Spinal cord (tissue), 10 donors: ENCODE data around the gene CCDC174. TPM values are rescaled to one million over a fixed set of nuclear protein-coding genes. Genes with fewer than 3 reads are reported as not detected.

Experiments used
- DNase-seq, 6 donors: peaks; one replicate each; pipeline versions ENCODE4 v3.0.0 to v3.0.0-alpha.2; 2013 to 2015; ENCODE audit warnings: low spot score in 6 of 6, low read depth in 4 of 6
- H3K27ac ChIP-seq: one replicate; pipeline ENCODE4 v1.5.1; 2013; ENCODE audit warnings: low read depth, low read length, control low read depth
- H3K27me3 ChIP-seq: one replicate; pipeline ENCODE4 v1.6.1; 2013; ENCODE audit warnings: low read length; ENCODE audit not compliant: control insufficient read depth, insufficient read depth
- H3K36me3 ChIP-seq: one replicate; pipeline ENCODE4 v1.6.1; 2013; ENCODE audit warnings: low read length; ENCODE audit not compliant: control insufficient read depth, insufficient read depth
- H3K4me1 ChIP-seq: one replicate; pipeline ENCODE4 v1.6.1; 2013; ENCODE audit warnings: low read length; ENCODE audit not compliant: control insufficient read depth, insufficient read depth
- H3K4me3 ChIP-seq: one replicate; pipeline ENCODE4 v1.5.1; 2013; ENCODE audit warnings: low read depth, low read length, control low read depth
- H3K9me3 ChIP-seq: one replicate; pipeline ENCODE4 v1.6.1; 2013; ENCODE audit warnings: low read length; ENCODE audit not compliant: control insufficient read depth, insufficient read depth
- WGBS: methylation state at CpG from one replicate; pipeline ENCODE4 v1.1.5; 2013; ENCODE audit warnings: missing lambda C conversion rate; ENCODE audit not compliant: insufficient coverage; 5-methylcytosine and 5-hydroxymethylcytosine counted together
- polyA plus RNA-seq, 2 donors: library from polyadenylated mRNA; unstranded; fragments of 120-200 nt; gene quantifications; one replicate each; pipeline ENCODE4 v1.2.1, GENCODE V29; 2013; ENCODE audit not compliant: insufficient read length in 2 of 2
- total RNA-seq, 2 donors: library from RNA; depleted of rRNA in 1 of 2; stranded (reverse); fragments of 120-200 nt in 1 of 2; fragments of >200 nt in 1 of 2; gene quantifications; one replicate each; pipeline versions ENCODE4 v1.2.3 to v1.2.4, GENCODE V29; 2013 to 2014
- donor health status: healthy.

Gene CCDC174
- total and polyA plus RNA-seq, 4 donors, result 13.2 to 31.8 (median 19.3) TPM

GRCh38 chr3:14703791-14704190 lies 52.2 kb downstream of the CCDC174 start:
- 86% methylated on average over 2 of the region's 3 CpGs for WGBS
- Histone ChIP-seq H3K4me3 (no peak overlapping the region), H3K4me1 (peaks cover 10% of the 10 kb centered on the region), H3K36me3 (no peaks in the 10 kb centered on the region), H3K9me3 (no peaks in the 10 kb centered on the region), H3K27me3 (no peaks in the 10 kb centered on the region), H3K27ac (no peak overlapping the region)
- no peak for DNase-seq

- Histone ChIP-seq H3K4me3 (no peak overlapping the region), H3K27ac (no peak overlapping the region), H3K9me3 (no peaks in the 10 kb centered on the region), H3K36me3 (no peaks in the 10 kb centered on the region), H3K4me1 (peaks cover 5% of the 10 kb centered on the region), H3K27me3 (no peaks in the 10 kb centered on the region)
- whole genome bisulfite sequencing, result 38% methylated on average over 3 of the region's 5 CpGs
- peak in 2 of 6 donors; percentile 7 to 45 for DNase-seq
These were observed 54.5 kb downstream of the CCDC174 start for GRCh38 chr3:14706096-14706495.

GRCh38 chr3:14716591-14716990 lies 65.0 kb downstream of the CCDC174 start:
- no peak for DNase-seq
- no CpG with 5 or more reads among the region's 1 CpG for WGBS
- Histone ChIP-seq H3K36me3 (no peaks in the 10 kb centered on the region), H3K9me3 (no peaks in the 10 kb centered on the region), H3K4me3 (no peak overlapping the region), H3K27me3 (no peaks in the 10 kb centered on the region), H3K27ac (no peak overlapping the region), H3K4me1 (no peaks in the 10 kb centered on the region)

GRCh38 chr3:14717307-14717706 lies 65.7 kb downstream of the CCDC174 start:
- 71% methylated on average over 1 of the region's 1 CpG for WGBS
- DNase-seq, result no peak
- Histone ChIP-seq H3K27ac (no peak overlapping the region), H3K4me1 (no peaks in the 10 kb centered on the region), H3K36me3 (no peaks in the 10 kb centered on the region), H3K9me3 (no peaks in the 10 kb centered on the region), H3K4me3 (no peak overlapping the region), H3K27me3 (no peaks in the 10 kb centered on the region)

- Histone ChIP-seq H3K36me3 (no peaks in the 10 kb centered on the region), H3K4me1 (no peaks in the 10 kb centered on the region), H3K4me3 (no peak overlapping the region), H3K27me3 (no peaks in the 10 kb centered on the region), H3K27ac (no peak overlapping the region), H3K9me3 (no peaks in the 10 kb centered on the region)
- WGBS, result 40% methylated on average over 1 of the region's 2 CpGs
- no peak for DNase-seq
These were observed 67.0 kb downstream of the CCDC174 start for GRCh38 chr3:14718539-14718938.

GRCh38 chr3:14719006-14719405 lies 67.4 kb downstream of the CCDC174 start:
- no peaks in the 10 kb centered on the region for H3K36me3 ChIP-seq
- no peaks in the 10 kb centered on the region for H3K27me3 ChIP-seq
- WGBS, result 91% methylated on average over 2 of the region's 2 CpGs
- no peak overlapping the region for H3K27ac ChIP-seq
- DNase-seq, result no peak
- no peaks in the 10 kb centered on the region for H3K9me3 ChIP-seq
- no peaks in the 10 kb centered on the region for H3K4me1 ChIP-seq
- no peak overlapping the region for H3K4me3 ChIP-seq

GRCh38 chr3:14721126-14721864 lies 69.7 kb downstream of the CCDC174 start:
- DNase-seq, result no peak

More at GRCh38 chr3:14721126-14721864, 69.7 kb downstream of the CCDC174 start:
- H3K27me3 ChIP-seq, result no peaks in the 10 kb centered on the region
- H3K4me3 ChIP-seq, result no peak overlapping the region
- no peaks in the 10 kb centered on the region for H3K9me3 ChIP-seq
- H3K36me3 ChIP-seq, result no peaks in the 10 kb centered on the region
- 86% methylated on average over 4 of the region's 8 CpGs for WGBS
- H3K4me1 ChIP-seq, result peaks cover 11% of the 10 kb centered on the region
- no peak overlapping the region for H3K27ac ChIP-seq

Other genes starting within 250 kb of the CCDC174 start
- 10 to 100 TPM; 14.3 to 17.2 TPM for gene SLC6A6, start 249.2 kb upstream of the CCDC174 start, total RNA-seq
- gene SLC6A6, start 249.2 kb upstream of the CCDC174 start, polyA plus RNA-seq, result 10 to 100 TPM; 16.6 to 19.7 TPM
- 1 to 10 TPM; 6.0 to 8.4 TPM for gene GRIP2, start 111.4 kb upstream of the CCDC174 start, total RNA-seq
- gene GRIP2, start 111.4 kb upstream of the CCDC174 start, polyA plus RNA-seq, result 10 to 100 TPM; 17.4 to 24.2 TPM
- gene C3orf20, start 23.4 kb downstream of the CCDC174 start, total RNA-seq, result under 1 TPM; 0.06 to 0.20 TPM
- gene C3orf20, start 23.4 kb downstream of the CCDC174 start, polyA plus RNA-seq, result under 1 TPM; 0.12 to 0.33 TPM
- gene FGD5, start 167.2 kb downstream of the CCDC174 start, total RNA-seq, result 10 to 100 TPM; 12.1 to 21.9 TPM
- gene FGD5, start 167.2 kb downstream of the CCDC174 start, polyA plus RNA-seq, result 10 to 100 TPM; 12.0 to 14.3 TPM